AG04450 (cell line): ENCODE measurements around the gene MCRIP2. TPM values are rescaled to one million over a fixed set of nuclear protein-coding genes. Genes with fewer than 3 reads are reported as not detected.

Experiments
- CTCF ChIA-PET: fragments of 300-600, 350-600 bp; formaldehyde crosslinking; extraction: SDS; loops from one replicate; lab custom pipeline; 2022; ENCODE audit warnings: antibody characterized with exemption, inconsistent platforms; lab: Charles Lee
- POLR2A ChIA-PET: fragments of 350-600 bp; formaldehyde crosslinking; extraction: SDS; loops from one replicate; lab custom pipeline; 2021; ENCODE audit warnings: antibody characterized with exemption, inconsistent platforms; lab: Yijun Ruan, JAX
- DNase-seq: peaks from one replicate; pipeline ENCODE4 v3.0.0-alpha.2; 2011; ENCODE audit warnings: low read depth, low spot score
- H3K27ac ChIP-seq: one replicate; pipeline ENCODE4 v1.5.1; 2012; ENCODE audit warnings: low read depth, low read length, control low read depth
- H3K27me3 ChIP-seq: one replicate; pipeline ENCODE4 v1.6.0; 2012; ENCODE audit warnings: low read length; ENCODE audit not compliant: control insufficient read depth, insufficient read depth
- H3K4me3 ChIP-seq: 2 replicates; pipeline ENCODE4 v1.5.1; 2011; ENCODE audit warnings: mild to moderate bottlenecking, low read depth, low read length, control low read depth
- H3K9me3 ChIP-seq: 2 replicates; pipeline ENCODE4 v1.5.1; 2012; ENCODE audit warnings: low read length; ENCODE audit not compliant: control insufficient read depth, insufficient read depth
- CTCF ChIP-seq: IDR thresholded peaks from 2 replicates; pipeline ENCODE4 v1.5.1; 2011; ENCODE audit warnings: low read depth, low read length, control low read depth, inconsistent platforms
- polyA plus RNA-seq: library from polyadenylated mRNA; depleted of rRNA; stranded (reverse); fragments of >200 nt; gene quantifications from 2 replicates; pipeline ENCODE4 v1.2.3, GENCODE V29; 2011

The MCRIP2 gene
- polyA plus RNA-seq, 1 experiment, result 6.7 TPM

- POLR2A ChIA-PET, result interaction anchor here (0.8 kb wide), 1 partner anchor 26 kb away, joined by 3 read pairs; no protein-coding TSS in a partner anchor
- Histone ChIP-seq H3K27ac (no peak overlapping the region), H3K27me3 (no peaks in the 10 kb centered on the region), H3K9me3 (no peaks in the 10 kb centered on the region; the same call in 1 of the 2 replicates), H3K4me3 (no peak overlapping the region)
- DNase-seq, result no peak
- CTCF ChIA-PET, result interaction anchor here (1.4 kb wide), 1 partner anchor 15 kb away, joined by 4 read pairs; the partner anchor contains the start of gene RHOT2
- TF ChIP-seq CTCF, result no peak
Measured at GRCh38 chr16:652454-653305, 11.1 kb downstream of the MCRIP2 start.

GRCh38 chr16:654034-654433 is 12.4 kb downstream of the MCRIP2 start:
- CTCF ChIA-PET, result no interaction called here

GRCh38 chr16:657487-657886 is 15.9 kb downstream of the MCRIP2 start:
- ChIA-PET POLR2A (no interaction called here), CTCF (no interaction called here)
- Histone ChIP-seq H3K4me3 (no peak overlapping the region), H3K27ac (no peak overlapping the region), H3K27me3 (no peaks in the 10 kb centered on the region), H3K9me3 (no peaks in the 10 kb centered on the region; the same call in 1 of the 2 replicates)
- TF ChIP-seq CTCF, result no peak
- DNase-seq, result no peak

More at GRCh38 chr16:654034-654433, 12.4 kb downstream of the MCRIP2 start:
- no peak for DNase-seq
- Histone ChIP-seq H3K4me3 (no peak overlapping the region), H3K27me3 (no peaks in the 10 kb centered on the region), H3K9me3 (no peaks in the 10 kb centered on the region; the same call in 1 of the 2 replicates), H3K27ac (no peak overlapping the region)
- POLR2A ChIA-PET, result no interaction called here
- no peak for TF ChIP-seq CTCF

- Histone ChIP-seq H3K27ac (no peak overlapping the region), H3K9me3 (no peaks in the 10 kb centered on the region; the same call in 1 of the 2 replicates), H3K4me3 (no peak overlapping the region), H3K27me3 (no peaks in the 10 kb centered on the region)
- POLR2A ChIA-PET, result interaction anchor here (0.6 kb wide), 1 partner anchor 11 kb away, joined by 14 read pairs; no protein-coding TSS in a partner anchor
- CTCF ChIA-PET, result no interaction called here
- DNase-seq, result no peak
- no peak for TF ChIP-seq CTCF
Measured at GRCh38 chr16:658679-659571, 17.3 kb downstream of the MCRIP2 start.
